GM19193 (cell line): Measurements from ENCODE around the gene DUSP18.

Experiments
- POLR2A ChIP-seq: IDR thresholded peaks from 4 replicates; pipeline ENCODE4 v1.6.1; 2011; ENCODE audit not compliant: insufficient read depth, insufficient read length; ENCODE audit errors: extremely low read depth

The DUSP18 gene

GRCh38 chr22:30667494-30668385 is at the start of gene DUSP18:
Gene DUSP18 (minus strand): TSS chr22:30667875. CDS start chr22:30664003, 3,872 bp downstream.
- TF ChIP-seq POLR2A = peak; percentile 38

GRCh38 chr22:30714062-30714461 is 46.4 kb upstream of the DUSP18 start:
- no peak for TF ChIP-seq POLR2A

GRCh38 chr22:30712094-30712493 is 44.4 kb upstream of the DUSP18 start:
- no peak for TF ChIP-seq POLR2A

- peak; percentile 26 for TF ChIP-seq POLR2A
Measured at GRCh38 chr22:30705710-30706651, 38.3 kb upstream of the DUSP18 start.

- TF ChIP-seq POLR2A = no peak
Measured at GRCh38 chr22:30704978-30705377, 37.3 kb upstream of the DUSP18 start.

- no peak for TF ChIP-seq POLR2A
Measured at GRCh38 chr22:30702856-30703255, 35.2 kb upstream of the DUSP18 start.

- TF ChIP-seq POLR2A = no peak
Measured at GRCh38 chr22:30701872-30702271, 34.2 kb upstream of the DUSP18 start.

- no peak for TF ChIP-seq POLR2A
Measured at GRCh38 chr22:30697975-30698374, 30.3 kb upstream of the DUSP18 start.

GRCh38 chr22:30695871-30696655 is 28.4 kb upstream of the DUSP18 start:
- no peak for TF ChIP-seq POLR2A

- no peak for TF ChIP-seq POLR2A
Measured at GRCh38 chr22:30695351-30695851, 27.7 kb upstream of the DUSP18 start.

GRCh38 chr22:30694640-30695350 is 27.1 kb upstream of the DUSP18 start, which contains the start of gene OSBP2:
Gene OSBP2 (plus strand): TSS chr22:30694874. CDS start chr22:30694910, 36 bp downstream.
- TF ChIP-seq POLR2A = no peak

GRCh38 chr22:30694171-30694639 is 26.5 kb upstream of the DUSP18 start:
- TF ChIP-seq POLR2A = no peak

- TF ChIP-seq POLR2A = no peak
Measured at GRCh38 chr22:30691204-30691603, 23.5 kb upstream of the DUSP18 start.
